GM19240 (cell line): Measurements from ENCODE around the gene ABCG4.
A peak's percentile ranks its signal among the peaks of the same experiment; 100 is the strongest.
"Not testable (repeated sequence)": the region's sequence is repeated elsewhere in the genome, so short reads cannot be mapped to it uniquely, and the experiment has no call there.

Experiments
- DNase-seq: peaks from one replicate; pipeline ENCODE4 v3.0.0; 2011; ENCODE audit warnings: low spot score; ENCODE audit not compliant: insufficient read length

ABCG4 gene

GRCh38 chr11:119149018-119149785 lies at the start of gene ABCG4:
Gene ABCG4 (plus strand): TSS chr11:119149052. CDS start chr11:119149966, 914 bp downstream.
- DNase-seq: no peak

GRCh38 chr11:119099711-119100110 lies 49.1 kb upstream of the ABCG4 start:
- DNase-seq: no peak

DNA sequence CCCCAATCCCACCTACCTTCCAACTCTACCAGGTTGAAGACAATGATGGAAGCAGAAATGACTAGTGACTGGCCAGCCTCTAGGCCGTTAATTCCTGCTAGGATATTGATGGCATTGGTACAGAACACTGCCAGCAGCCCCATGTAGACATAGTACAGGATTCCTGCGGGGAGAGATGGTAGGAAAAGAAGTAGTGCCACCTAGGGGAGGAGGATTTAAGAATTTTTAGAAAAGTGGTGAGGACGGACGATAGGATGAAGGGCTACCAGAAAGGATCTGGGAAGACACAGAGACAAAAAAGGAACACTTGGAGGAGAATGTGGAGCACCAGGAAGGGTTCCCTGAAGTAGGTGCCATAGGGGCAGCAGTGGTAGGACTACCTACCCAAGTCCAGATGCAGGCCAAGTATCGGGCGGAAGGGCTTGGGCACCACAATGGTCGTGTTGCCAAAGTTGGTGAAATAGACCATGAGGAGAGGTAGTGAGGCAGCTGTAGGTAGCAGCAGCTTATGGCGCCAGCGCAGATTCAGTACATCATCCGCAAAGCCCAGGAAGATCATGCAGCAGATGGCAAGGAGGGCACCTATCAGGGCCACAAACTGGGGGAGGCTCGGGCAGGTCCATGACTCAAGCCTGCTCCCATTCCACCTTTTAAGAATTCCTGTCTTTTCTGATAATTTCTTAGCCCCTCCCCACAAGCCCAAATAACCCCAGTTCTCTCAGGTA lies 48.4 kb upstream of the ABCG4 start:
- DNase-seq: no peak

DNA sequence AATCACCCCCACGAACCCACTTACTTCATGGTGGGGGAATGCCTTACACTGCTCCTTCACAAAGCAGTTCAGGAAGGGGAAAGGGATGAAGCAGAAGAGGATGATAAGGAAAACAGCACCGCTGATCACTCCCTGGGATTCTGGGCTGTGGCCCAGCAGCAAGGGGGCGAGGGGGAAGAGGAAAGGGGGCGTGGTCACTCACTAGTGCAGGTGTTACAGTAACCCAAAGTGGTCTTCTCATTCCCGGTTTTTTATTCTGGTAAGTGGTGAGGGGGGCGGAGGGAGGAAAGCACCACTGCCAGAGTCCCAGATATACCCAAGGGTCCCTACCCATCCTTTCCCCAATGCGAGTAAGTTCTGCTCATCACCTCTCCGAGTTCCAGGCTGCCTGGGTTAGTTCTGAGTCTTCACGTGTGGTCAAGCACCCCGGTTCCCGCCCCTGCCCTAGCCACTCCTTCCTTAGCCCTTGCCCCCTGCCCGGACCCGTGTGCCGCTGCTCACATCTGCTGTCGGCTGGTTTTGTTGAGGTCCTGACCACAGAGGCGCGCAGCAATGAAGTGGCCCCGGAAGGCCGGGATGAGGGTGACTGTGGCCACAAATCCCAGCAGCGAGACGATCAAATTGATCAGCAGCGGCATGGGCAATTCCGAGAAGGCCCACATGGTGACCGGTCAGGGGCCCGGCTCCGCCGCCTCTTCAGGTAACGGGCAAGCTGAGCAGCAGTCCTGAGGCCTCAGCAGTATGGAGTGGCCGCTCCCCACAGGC lies 47.7 kb upstream of the ABCG4 start:
- DNase-seq: no peak

DNA sequence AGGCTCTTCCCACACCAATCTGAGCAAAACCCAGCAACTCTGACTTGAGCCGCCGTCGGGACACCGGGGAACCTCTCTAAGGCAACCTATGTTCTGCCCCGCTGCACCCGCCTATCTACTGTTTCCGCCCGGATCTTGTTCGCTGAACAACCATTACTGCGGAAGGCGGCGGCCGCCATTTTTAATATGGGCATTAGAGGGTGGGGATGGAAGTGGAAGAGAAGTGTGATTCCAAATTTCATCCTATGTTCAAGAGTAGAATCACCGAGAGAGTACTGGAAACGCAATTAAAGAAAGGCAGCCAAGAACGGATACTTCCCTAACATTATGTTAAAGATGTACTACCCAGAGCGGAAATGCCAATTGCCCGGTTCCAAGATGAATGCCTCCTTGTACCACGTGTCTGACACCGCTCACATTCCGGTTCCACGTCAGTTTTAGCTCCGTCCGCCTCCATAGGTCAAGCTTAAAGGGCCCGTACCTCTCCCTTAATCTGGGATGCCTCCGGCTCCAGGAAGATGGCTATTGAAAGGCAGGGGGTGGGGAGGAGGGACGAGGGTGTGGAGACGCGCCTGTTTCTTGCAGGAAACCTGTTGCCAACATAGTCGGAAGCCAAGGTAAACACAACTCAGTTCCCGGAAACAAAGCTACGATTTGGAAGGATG lies 47.0 kb upstream of the ABCG4 start, which contains the start of gene DPAGT1:
Gene DPAGT1 (minus strand): TSS at position 95 of the 665 bp plus-strand sequence. CDS start 198 bp downstream, outside the sequence.
- DNase-seq: no peak

GRCh38 chr11:119103161-119103664 lies 45.6 kb upstream of the ABCG4 start:
- DNase-seq: not testable (repeated sequence)

DNA sequence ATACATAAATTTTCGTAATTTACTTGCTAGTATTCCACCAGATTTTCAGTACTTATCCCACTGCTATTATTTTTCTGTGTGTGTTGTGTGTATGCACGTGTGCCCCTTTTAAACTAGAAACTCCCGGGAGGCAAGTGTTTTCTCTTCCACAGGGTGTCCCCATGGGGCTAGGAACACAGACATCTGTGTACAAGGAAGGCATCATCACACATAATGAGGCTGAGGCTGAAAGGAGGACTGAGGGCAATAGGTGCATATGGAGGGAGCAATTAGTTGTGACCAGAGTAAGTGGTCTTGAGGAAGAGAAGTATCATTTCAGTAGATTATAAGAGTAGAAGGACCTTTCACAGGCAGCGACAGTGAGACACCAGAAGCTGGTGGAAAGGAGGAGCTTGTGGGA lies 45.1 kb upstream of the ABCG4 start:
- DNase-seq: no peak

GRCh38 chr11:119106564-119107537 lies 42.0 kb upstream of the ABCG4 start, which contains the start of gene C2CD2L:
Gene C2CD2L (plus strand): TSS chr11:119107344. CDS start chr11:119107742, 398 bp downstream.
- DNase-seq: peak; percentile 77

- no peak for DNase-seq
Observed at GRCh38 chr11:119107538-119108145, 41.2 kb upstream of the ABCG4 start.

DNA sequence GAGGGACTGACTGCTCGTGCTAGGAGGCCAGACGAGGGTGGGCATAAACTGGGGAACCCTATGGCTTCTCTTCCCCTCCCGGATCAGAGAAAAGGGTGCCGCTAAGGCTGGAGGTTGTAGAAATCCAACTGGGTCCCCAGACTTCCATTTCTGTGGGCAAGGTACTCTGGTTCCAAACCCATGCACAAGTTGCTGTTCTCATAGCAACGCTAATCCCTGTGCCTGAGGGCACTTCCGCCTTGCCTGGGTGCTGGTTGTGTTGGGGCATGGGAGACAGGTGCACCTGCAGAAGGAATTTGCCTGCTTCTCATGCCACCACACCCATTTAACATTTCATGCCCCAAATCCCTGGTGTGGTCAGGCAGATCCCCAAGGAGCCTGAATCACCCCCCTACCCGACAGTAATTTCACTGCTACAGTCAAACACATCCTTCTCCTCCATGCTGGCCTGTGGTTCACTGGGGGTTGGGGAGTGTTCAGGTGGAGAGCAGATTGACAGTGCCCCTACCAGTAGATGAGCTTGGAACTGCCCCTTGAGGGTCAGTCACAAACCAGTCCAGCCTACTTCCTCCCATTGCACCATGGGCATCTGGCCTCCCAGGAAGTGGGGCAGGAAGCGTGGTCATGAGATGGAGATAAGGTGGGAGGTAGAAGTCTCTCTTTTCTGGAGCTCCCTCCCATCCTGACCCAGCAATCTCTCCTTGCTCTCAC lies 40.6 kb upstream of the ABCG4 start:
- DNase-seq: no peak

DNA sequence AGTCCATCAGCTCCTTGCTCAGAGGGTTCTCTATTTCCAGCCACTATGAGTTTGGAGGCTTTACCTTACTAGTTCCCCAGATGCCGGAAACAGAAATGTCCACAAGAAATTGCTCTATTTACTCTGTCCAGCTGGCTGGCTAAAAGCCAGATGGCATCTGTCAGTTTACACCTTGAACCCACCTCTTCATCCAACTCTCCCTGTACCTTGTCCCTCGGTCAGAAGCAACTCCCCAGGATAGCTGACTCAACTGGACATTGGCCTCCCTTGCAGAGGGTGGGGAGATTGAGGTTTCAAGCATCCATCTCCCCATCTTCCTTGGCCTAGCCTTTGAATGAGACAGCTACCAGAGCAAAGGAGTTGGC lies 40.0 kb upstream of the ABCG4 start:
- no peak for DNase-seq

- DNase-seq: no peak
Observed at GRCh38 chr11:119109843-119110242, 39.0 kb upstream of the ABCG4 start.

- DNase-seq: no peak
Observed at GRCh38 chr11:119110439-119110838, 38.4 kb upstream of the ABCG4 start.

- DNase-seq: no peak
Observed at GRCh38 chr11:119111361-119111925, 37.4 kb upstream of the ABCG4 start.

DNA sequence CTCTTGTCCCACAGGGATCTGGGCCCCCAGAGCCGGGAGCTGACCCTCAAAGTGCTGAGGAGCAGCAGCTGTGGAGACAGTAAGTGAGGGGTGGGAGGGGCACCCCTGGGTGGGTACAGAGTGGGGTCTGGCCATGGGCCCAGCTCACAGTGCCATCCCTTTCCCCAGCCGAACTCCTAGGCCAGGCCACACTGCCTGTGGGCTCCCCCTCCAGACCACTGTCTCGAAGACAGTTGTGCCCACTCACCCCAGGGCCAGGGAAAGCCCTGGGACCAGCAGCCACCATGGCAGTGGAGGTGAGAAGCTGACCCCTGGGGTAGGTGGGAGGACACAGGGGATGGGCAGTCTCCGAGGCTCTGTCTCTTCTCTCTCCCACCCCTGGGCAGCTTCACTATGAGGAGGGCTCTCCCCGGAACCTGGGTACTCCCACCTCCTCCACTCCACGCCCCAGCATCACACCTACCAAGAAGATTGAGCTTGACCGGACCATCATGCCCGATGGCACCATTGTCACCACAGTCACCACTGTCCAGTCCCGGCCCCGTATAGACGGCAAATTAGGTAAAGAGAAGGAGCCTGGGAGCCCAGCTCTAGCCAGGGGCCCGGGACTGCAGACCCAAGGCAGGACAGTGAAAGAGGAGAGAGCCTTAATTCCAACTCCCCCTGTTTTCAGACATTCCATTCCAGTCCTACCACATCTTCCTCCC lies 36.4 kb upstream of the ABCG4 start:
- DNase-seq: no peak

DNA sequence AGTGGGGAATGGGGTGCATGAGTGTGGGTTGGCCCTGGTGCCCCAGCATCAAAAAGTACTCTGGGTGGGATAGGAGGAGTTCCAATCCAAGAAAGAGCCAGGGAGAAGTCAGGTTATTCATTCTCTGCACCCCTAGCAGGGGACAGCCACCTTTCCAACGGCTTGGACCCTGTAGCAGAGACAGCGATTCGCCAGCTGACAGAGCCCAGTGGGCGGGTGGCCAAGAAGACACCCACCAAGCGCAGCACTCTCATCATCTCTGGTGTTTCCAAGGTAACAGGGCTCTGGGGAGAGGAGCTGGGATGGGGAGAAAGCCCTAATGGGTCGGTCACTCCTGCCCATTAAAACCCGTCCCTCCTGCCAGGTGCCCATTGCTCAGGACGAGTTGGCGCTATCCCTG lies 35.1 kb upstream of the ABCG4 start:
- no peak for DNase-seq

DNA sequence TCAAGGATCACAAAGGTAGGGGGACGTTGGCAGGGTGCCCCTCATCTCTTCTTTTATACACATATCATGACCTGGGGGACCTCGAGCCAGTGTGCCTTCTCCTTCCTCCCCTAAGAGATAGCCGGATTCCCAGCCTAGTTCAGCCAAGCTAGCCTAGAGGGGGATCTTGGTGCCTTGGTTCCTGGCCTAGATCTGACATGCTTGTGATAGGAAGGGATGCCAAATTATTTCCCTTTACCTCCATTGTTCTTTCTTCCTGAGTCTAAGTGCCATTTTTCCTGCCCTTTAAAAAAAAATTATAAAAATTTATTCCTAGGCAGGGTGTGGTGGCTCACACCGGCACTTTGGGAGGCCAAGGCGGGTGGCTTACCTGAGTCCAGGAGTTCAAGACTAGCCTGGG lies 34.5 kb upstream of the ABCG4 start:
- no peak for DNase-seq
